Esophagus squamous epithelium (tissue), 4 donors: Measurements from ENCODE around the gene KRTAP12-3.

Source experiments
- CTCF ChIP-seq, 6 experiments: fragments of 450-650 bp in 4 of 6; fragments of 200-600 bp in 2 of 6; sonication (generic) in 2 of 6; IDR thresholded peaks; one replicate each; pipeline ENCODE4 v1.5.1; 2016 to 2019; ENCODE audit warnings: antibody characterized with exemption in 6 of 6, mild to moderate bottlenecking in 4 of 6, moderate library complexity in 4 of 6
- POLR2A ChIP-seq, 4 donors: fragments of 450-650 bp; IDR thresholded peaks; one replicate each; pipeline ENCODE4 v1.6.1; 2017; ENCODE audit warnings: antibody characterized with exemption in 4 of 4, mild to moderate bottlenecking in 4 of 4, moderate library complexity in 3 of 4

GRCh38 chr21:44653123-44653522 is 4.6 kb upstream of the KRTAP12-3 start:
- TF ChIP-seq CTCF (IDR thresholded peaks at IDR 0.05) = no peak
- TF ChIP-seq POLR2A (IDR thresholded peaks at IDR 0.05) = no peak
